ENCODE results near the gene DAPK3.

DAPK3 gene

DNA sequence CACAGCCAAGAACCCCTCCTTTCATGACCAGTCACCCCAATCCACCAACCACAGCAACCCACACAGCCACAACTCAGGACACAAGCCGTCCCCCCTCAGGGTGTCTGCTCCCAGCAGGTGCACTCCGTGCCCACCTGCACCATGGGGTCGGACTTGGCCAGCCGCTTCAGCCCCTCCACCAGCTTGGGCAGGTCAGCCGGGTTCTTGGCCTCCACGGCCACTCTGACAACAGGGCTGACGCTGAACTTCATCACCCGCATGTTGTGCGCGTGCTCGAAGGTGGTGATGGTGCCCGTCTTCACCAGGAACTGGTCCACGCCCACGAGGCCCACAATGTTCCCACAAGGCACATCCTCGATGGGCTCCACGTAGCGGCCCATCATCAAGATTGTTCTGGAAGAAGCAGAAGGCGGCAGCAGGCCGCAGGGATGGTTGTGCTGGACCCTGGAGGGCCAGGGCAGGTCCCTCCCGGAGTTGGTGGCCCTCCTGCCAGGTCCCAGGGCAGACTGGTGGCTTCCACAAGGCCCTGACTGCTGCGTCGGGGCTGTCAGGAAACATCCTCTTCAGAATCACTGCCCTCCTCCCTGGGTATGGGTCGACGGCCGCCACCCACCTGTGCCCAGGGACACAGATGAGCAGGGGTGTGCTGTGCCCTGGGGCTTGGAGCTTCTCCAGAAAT is 8.9 kb upstream of the DAPK3 start:
- no peak for TF ChIP-seq SIN3A (IDR thresholded peaks at IDR 0.05; ENCODE audit: borderline replicate concordance, insufficient read depth, low read length)
- TF ChIP-seq, protein P1, sequence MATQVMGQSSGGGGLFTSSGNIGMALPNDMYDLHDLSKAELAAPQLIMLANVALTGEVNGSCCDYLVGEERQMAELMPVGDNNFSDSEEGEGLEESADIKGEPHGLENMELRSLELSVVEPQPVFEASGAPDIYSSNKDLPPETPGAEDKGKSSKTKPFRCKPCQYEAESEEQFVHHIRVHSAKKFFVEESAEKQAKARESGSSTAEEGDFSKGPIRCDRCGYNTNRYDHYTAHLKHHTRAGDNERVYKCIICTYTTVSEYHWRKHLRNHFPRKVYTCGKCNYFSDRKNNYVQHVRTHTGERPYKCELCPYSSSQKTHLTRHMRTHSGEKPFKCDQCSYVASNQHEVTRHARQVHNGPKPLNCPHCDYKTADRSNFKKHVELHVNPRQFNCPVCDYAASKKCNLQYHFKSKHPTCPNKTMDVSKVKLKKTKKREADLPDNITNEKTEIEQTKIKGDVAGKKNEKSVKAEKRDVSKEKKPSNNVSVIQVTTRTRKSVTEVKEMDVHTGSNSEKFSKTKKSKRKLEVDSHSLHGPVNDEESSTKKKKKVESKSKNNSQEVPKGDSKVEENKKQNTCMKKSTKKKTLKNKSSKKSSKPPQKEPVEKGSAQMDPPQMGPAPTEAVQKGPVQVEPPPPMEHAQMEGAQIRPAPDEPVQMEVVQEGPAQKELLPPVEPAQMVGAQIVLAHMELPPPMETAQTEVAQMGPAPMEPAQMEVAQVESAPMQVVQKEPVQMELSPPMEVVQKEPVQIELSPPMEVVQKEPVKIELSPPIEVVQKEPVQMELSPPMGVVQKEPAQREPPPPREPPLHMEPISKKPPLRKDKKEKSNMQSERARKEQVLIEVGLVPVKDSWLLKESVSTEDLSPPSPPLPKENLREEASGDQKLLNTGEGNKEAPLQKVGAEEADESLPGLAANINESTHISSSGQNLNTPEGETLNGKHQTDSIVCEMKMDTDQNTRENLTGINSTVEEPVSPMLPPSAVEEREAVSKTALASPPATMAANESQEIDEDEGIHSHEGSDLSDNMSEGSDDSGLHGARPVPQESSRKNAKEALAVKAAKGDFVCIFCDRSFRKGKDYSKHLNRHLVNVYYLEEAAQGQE (IDR thresholded peaks at IDR 0.05; ENCODE audit: insufficient read depth in 1 of 2, low read depth in 2 of 2, low read length in 2 of 2): no peak
- no peak for TF ChIP-seq FOXP2 (optimal IDR thresholded peaks at IDR 0.05; ENCODE audit: borderline replicate concordance, extremely low read depth, extremely low read length, insufficient read depth)
- TF ChIP-seq POLR2AphosphoS5 (IDR thresholded peaks at IDR 0.05; ENCODE audit: low read depth, low read length): no peak; the same call in 1 of the 2 replicates
- TF ChIP-seq TAF1 (IDR thresholded peaks at IDR 0.05; ENCODE audit: borderline replicate concordance, insufficient read depth, low read length): no peak

DNA sequence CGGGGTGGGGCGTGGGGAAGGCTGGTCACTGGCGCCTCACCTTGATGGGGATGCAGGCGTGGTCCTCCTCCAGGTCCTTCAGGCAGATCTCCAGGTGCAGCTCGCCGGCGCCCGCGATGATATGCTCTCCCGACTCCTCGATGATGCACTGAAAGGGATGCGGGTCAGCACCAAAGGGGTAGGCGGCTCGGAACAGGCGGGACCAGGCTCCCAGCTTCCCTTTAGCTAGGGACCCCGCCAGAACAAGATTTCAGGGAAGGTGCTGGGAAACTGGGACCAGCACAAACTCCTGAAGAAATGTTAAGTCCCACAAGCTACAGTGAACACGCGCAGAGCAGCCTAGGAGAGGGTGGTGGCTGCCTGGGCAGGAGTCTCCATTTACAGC is 8.4 kb upstream of the DAPK3 start:
- TF ChIP-seq SIN3A (IDR thresholded peaks at IDR 0.05; ENCODE audit: borderline replicate concordance, insufficient read depth, low read length): no peak
- TF ChIP-seq, protein P1 (IDR thresholded peaks at IDR 0.05; ENCODE audit: insufficient read depth in 1 of 2, low read depth in 2 of 2, low read length in 2 of 2): no peak
- no peak for TF ChIP-seq FOXP2 (optimal IDR thresholded peaks at IDR 0.05; ENCODE audit: borderline replicate concordance, extremely low read depth, extremely low read length, insufficient read depth)
- TF ChIP-seq TAF1 (IDR thresholded peaks at IDR 0.05; ENCODE audit: borderline replicate concordance, insufficient read depth, low read length): no peak
- no peak; the same call in 1 of the 2 replicates for TF ChIP-seq POLR2AphosphoS5 (IDR thresholded peaks at IDR 0.05; ENCODE audit: low read depth, low read length)

DNA sequence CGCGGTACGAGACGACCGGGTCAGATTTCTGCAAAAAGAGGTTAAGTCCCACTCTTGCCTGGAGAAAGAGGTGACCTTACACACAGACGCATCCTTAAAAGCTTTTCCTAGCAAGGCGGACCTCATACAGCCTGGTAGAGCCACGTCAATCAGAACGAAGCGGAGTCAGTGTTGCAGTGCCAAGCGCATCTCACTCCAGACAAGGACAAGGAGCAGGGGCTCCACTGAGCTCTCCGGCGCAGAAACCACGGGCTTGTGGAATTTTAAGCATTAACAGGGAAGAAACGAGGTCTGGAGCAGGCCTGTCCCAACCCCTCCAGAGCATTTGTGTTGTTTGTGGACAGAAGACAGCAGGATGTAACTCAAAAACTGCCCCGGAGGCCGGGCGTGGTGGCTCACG is 7.2 kb upstream of the DAPK3 start:
- TF ChIP-seq POLR2AphosphoS5 (IDR thresholded peaks at IDR 0.05; ENCODE audit: low read depth, low read length) (no peak), FOXP2 (optimal IDR thresholded peaks at IDR 0.05; ENCODE audit: borderline replicate concordance, extremely low read depth, extremely low read length, insufficient read depth) (no peak), TAF1 (IDR thresholded peaks at IDR 0.05; ENCODE audit: borderline replicate concordance, insufficient read depth, low read length) (no peak), SIN3A (IDR thresholded peaks at IDR 0.05; ENCODE audit: borderline replicate concordance, insufficient read depth, low read length) (no peak)
- TF ChIP-seq, protein P1 (IDR thresholded peaks at IDR 0.05; ENCODE audit: insufficient read depth in 1 of 2, low read depth in 2 of 2, low read length in 2 of 2): no peak

DNA sequence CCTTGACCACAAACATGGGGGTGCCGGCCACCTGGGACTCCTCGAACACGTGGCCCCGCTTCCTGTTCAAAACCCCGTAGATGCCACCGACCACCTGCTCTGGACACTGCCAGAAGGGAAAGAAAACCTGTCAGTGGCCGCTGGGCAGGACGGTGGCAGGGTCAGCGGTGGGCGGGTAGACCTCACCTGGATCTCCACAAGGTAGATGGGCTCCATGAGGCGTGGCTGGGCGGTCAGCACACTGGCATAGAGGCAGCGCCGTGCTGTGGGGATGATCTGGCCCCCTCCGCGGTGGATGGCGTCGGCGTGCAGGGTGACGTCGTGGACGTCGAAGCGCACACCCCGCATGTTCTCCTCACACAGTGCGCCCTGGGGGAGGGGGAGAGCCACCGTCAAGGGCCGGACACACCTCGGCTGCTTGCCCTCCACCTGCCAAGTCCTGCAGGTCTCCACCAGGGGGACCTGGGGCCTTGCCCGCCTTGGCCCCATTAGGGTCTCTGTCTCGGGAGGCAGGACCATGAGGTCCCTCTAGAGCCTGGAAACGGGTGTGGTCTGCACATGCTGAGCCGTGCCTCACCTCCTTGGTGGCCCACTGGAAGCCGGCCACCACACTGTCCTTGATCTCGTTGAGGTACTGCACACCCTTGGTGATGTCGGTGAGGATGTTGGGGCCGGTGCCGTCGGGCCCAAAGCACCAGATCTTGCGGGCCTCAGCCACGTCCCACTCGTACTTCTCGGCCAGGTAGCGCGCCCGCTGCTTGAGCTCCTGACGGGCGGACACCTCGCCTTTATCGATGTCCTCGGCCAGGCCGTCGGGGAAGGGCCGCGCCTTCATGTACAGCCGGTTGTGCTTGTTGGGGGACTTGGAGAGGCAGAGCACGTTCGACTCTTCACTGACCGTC is 6.6 kb upstream of the DAPK3 start:
- TF ChIP-seq FOXP2 (optimal IDR thresholded peaks at IDR 0.05; ENCODE audit: borderline replicate concordance, extremely low read depth, extremely low read length, insufficient read depth) (no peak), POLR2AphosphoS5 (IDR thresholded peaks at IDR 0.05; ENCODE audit: low read depth, low read length) (no peak; the same call in none of the 2 replicates), SIN3A (IDR thresholded peaks at IDR 0.05; ENCODE audit: borderline replicate concordance, insufficient read depth, low read length) (no peak), TAF1 (IDR thresholded peaks at IDR 0.05; ENCODE audit: borderline replicate concordance, insufficient read depth, low read length) (no peak)
- TF ChIP-seq, protein P1 (IDR thresholded peaks at IDR 0.05; ENCODE audit: insufficient read depth in 1 of 2, low read depth in 2 of 2, low read length in 2 of 2): no peak

Measured in PFSK-1 (cell line).